GM06990 (cell line): ENCODE measurements around the gene ATP6V1C2.
"Not testable (repeated sequence)": the region's sequence is repeated elsewhere in the genome, so short reads cannot be mapped to it uniquely, and the experiment has no call there.

ENCODE experiments used
- DNase-seq: peaks from one replicate; pipeline ENCODE4 v3.0.0-alpha.2; 2011; ENCODE audit not compliant: insufficient read length; ENCODE audit errors: extremely low read depth
- H3K27me3 ChIP-seq: replicated peaks from 2 replicates; pipeline ENCODE4 v1.6.0; 2011; ENCODE audit warnings: low read length; ENCODE audit not compliant: control insufficient read depth, insufficient read depth
- H3K36me3 ChIP-seq: 2 replicates; pipeline ENCODE4 v1.5.1; 2011; ENCODE audit warnings: low read length; ENCODE audit not compliant: control insufficient read depth, insufficient read depth
- H3K4me3 ChIP-seq: replicated peaks from 2 replicates; pipeline ENCODE4 v1.5.1; 2011; ENCODE audit warnings: low read depth, mild to moderate bottlenecking, control low read depth, low read length
- TF ChIP-seq, protein P1 (sequence below): IDR thresholded peaks from 2 replicates; pipeline ENCODE4 v1.5.1; 2011; ENCODE audit warnings: low read length, control low read depth, mild to moderate bottlenecking, inconsistent platforms; ENCODE audit not compliant: insufficient read depth, poor library complexity, severe bottlenecking

ATP6V1C2 gene

DNA sequence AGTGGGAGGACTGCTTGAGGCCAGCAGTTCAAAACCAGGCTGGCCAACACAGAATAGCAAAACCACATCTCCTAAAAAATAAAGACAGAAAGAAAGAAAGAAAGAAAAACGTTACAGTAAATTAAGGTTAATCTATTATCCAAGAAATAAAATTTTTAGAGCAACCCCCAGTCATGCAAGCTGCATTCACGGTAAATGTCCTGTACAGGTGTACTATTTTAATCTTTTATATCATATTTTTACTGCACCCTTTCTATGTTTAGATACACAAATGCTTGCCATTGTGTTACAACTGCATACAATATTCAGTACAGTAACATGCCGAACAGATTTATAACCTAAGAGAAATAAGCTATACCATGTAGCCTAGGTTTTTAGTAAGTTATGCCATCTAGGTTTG, 85.1 kb downstream of the ATP6V1C2 start:
- Histone ChIP-seq H3K4me3 (no peak overlapping the region), H3K36me3 (peaks cover 4% of the 10 kb centered on the region), H3K27me3 (no peaks in the 10 kb centered on the region)
- DNase-seq: no peak
- TF ChIP-seq, protein P1, sequence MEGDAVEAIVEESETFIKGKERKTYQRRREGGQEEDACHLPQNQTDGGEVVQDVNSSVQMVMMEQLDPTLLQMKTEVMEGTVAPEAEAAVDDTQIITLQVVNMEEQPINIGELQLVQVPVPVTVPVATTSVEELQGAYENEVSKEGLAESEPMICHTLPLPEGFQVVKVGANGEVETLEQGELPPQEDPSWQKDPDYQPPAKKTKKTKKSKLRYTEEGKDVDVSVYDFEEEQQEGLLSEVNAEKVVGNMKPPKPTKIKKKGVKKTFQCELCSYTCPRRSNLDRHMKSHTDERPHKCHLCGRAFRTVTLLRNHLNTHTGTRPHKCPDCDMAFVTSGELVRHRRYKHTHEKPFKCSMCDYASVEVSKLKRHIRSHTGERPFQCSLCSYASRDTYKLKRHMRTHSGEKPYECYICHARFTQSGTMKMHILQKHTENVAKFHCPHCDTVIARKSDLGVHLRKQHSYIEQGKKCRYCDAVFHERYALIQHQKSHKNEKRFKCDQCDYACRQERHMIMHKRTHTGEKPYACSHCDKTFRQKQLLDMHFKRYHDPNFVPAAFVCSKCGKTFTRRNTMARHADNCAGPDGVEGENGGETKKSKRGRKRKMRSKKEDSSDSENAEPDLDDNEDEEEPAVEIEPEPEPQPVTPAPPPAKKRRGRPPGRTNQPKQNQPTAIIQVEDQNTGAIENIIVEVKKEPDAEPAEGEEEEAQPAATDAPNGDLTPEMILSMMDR: no peak

DNA sequence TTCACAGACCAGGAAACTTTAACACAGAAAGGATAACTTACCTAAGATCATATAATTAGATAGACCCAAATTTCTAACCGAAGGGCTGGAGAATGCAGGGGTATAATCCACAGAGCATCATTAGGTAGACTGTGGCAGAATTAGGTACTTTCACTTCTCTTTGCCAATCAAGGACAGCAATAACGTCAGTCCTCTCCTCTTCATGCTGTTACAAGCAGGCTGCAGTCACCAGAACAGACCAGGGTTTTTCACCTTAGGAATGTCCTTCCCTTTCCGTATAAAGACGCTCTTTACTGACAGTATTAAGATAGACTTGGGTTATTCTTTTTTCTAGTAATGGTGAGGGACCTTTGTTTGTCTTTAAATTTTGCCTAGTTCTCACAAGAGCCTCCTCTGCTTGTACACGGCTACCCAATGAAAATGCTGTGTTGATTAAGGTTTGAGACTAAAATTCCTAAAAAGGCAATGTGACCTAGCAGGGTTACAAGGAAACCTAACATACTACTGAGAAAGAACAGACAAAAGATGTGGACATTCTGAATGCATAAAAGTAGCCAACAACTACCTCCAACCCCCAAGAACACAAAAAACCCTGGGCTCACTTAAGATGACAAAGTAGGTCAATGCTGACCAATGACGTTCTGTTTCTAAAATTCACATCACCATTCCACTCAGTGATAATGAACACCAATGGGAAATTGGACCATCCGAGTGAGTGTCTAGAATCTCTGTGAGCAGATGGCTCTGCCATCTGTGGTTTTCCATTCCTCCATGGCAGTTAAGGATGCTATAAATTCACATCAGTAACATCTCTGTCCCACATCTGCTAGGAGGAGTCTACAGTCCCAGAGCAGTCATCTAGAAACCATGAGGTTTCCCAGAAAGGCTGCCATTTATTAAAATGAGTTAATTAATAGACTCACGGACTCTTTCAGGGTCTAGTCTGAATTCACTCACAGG, 89.1 kb downstream of the ATP6V1C2 start:
- TF ChIP-seq, protein P1: no peak
- H3K4me3 ChIP-seq: peak overlapping the region; percentile 97
- no peaks in the 10 kb centered on the region; the same call in 1 of the 2 replicates for H3K27me3 ChIP-seq
- H3K36me3 ChIP-seq: no peaks in the 10 kb centered on the region; the same call in none of the 2 replicates
- peak; percentile 55 for DNase-seq

DNA sequence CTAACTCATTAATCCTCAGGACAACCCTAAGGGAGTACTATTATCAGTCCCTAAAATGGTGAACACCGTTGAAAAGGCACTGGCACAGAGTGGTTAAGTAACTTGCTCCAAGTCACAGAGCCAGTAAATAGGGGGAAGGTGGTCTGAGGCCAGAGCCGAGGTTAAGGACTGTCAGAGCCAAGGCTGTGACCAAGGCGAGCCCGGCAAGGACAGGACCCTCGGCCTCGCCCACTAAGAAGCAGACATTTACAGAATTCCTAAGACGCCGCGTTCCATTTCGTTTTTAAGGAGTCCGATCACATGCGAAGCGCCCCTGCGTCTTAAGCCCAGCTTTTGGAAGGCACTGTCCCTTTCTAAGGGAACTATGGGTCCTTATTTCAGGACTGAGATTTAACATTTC, 90.1 kb downstream of the ATP6V1C2 start:
- TF ChIP-seq, protein P1: no peak
- DNase-seq: peak; percentile 50
- no peaks in the 10 kb centered on the region; the same call in none of the 2 replicates for H3K36me3 ChIP-seq

DNA sequence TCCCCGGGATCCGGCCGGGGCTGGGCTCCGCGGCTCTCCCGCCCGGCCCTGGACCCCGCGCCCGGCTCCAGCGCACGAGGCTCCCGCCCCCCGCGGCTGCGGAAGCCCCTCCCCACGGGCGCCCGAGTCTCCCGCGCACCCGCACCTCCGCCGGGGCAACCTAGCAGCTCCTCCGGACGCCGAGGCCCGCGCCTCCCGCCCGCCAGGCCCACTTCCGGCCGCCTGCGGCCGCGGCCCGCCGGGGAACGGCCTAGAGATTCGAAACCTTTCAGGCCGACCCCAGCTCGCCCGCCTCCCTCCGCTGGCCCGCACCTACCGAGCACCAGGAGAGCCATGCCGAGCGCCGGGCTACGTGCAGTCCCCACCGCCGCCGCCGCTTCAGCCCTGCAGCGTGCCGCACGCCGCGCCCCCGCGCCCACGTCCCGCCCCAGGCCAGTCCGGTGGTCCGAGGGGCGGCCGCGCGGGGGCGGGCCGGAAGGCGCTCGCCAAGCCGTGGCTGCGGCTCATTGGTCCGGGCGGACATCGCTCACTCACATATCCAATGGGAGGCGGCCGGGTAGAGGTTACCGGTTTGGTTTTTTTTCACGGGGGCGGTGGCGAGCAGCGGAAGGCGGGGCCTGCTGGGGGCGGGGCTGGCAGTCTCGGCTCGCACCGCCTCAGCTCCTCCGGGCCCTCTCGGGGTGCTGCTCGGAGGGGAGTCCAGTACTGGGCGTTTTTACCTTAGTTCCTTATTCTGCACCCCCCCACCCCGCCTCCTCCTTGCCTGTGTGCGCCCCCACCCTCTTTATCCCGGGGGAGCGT, 91.1 kb downstream of the ATP6V1C2 start, which contains the start of gene PDIA6:
Gene PDIA6, minus strand, starts transcription at position 424 of the 801 bp plus-strand sequence. Its CDS starts 89 bp downstream, at position 335.
- H3K36me3 ChIP-seq: no peaks in the 10 kb centered on the region; the same call in none of the 2 replicates
- TF ChIP-seq, protein P1: no peak
- H3K4me3 ChIP-seq: peak within 1 kb of the TSS; percentile 97
- no peaks in the 10 kb centered on the region; the same call in none of the 2 replicates for H3K27me3 ChIP-seq
- peak; percentile 98 for DNase-seq

More for the DNA sequence above, 90.1 kb downstream of the ATP6V1C2 start:
- Histone ChIP-seq H3K27me3 (no peaks in the 10 kb centered on the region; the same call in 1 of the 2 replicates), H3K4me3 (peak overlapping the region; percentile 97)

DNA sequence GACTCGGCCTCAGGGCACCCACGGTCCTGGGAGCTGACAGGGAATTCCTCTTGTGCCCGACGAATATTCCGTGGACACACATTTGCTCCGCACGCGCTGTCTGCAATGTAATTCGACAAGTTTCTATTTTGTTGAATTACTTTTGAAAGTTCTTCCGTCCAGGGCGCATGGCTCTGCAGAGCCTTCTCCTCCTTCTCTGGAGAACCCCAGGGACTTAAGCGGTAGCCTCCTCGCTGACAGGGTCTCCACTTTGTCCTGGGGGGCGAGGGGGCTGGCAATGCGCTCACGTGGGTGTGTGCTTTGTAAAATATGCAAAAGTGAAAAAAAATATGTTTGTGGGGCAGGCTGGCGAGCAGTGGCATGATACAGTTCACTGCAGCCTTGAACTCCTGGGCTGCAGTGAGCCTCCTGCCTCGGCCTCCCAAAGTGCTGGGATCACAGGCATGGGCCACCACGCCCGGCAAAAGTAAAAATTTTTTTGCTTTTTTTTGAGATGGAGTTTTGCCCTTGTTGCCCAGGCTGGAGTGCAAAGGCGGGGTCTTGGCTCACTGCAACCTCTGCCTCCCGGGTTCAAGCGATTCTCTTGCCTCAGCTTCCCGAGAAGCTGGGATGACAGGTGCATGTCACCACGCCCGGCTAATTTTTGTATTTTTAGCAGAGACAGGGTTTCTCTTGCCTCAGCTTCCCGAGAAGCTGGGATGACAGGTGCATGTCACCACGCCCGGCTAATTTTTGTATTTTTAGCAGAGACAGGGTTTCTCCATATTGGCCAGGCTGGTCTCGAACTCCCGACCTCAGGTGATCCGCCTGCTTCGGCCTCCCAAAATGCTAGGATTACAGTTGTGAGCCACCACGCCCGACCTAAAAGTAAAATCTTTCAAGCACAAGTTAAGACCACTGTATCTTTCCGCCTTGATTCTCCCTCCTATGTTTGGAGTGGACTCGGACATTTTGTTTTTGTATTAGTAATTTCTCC, 92.0 kb downstream of the ATP6V1C2 start:
- not testable (repeated sequence) for H3K27me3 ChIP-seq, DNase-seq, H3K36me3 ChIP-seq
- peak overlapping the region; percentile 69 for H3K4me3 ChIP-seq
